HCT116 (cell line): ENCODE data around the gene GNPTG. TPM values are rescaled to one million over a fixed set of nuclear protein-coding genes. Genes with fewer than 3 reads are reported as not detected.

Experiments used
- ATAC-seq: fragments of 200-7000 bp; cut with Tn5 transposase; 2 replicates; pipeline ENCODE4 v1.9.1; 2020; ENCODE audit warnings: mild to moderate bottlenecking, moderate library complexity
- BruUV-seq: library from RNA; stranded (reverse); fragments of 400-500 nt; replicated peaks from 2 replicates; lab custom pipeline; 2021; lab: Mats Ljungman, UMichigan
- CTCF ChIA-PET: fragments of 300-600 bp; sonication (Branson Sonifier 250); formaldehyde crosslinking; loops from one replicate; lab custom pipeline; 2021; ENCODE audit warnings: antibody characterized with exemption; lab: Charles Lee
- POLR2A ChIA-PET: fragments of 300-600, 350-600 bp; sonication (Branson Sonifier 250); formaldehyde crosslinking; loops from one replicate; lab custom pipeline; 2021; ENCODE audit warnings: antibody characterized with exemption; lab: Charles Lee
- RAD21 ChIA-PET, 2 experiments: fragments of 300-600 bp; sonication (Branson Sonifier 250); formaldehyde crosslinking; loops; one replicate each; lab custom pipeline; 2023; ENCODE audit warnings: low total read pairs in 2 of 2; ENCODE audit not compliant: uncharacterized antibody in 2 of 2, unreplicated experiment in 2 of 2, low non-redundant PET in 1 of 2; lab: Charles Lee
- DNase-seq: peaks from one replicate; pipeline ENCODE4 v3.0.0-alpha.2; 2010; ENCODE audit warnings: low read depth, low spot score
- H2AFZ ChIP-seq: fragments of 200-600 bp; shearing (Covaris generic), sonication (generic); 2 replicates; pipeline ENCODE4 v1.6.1; 2017; ENCODE audit warnings: low read depth, mixed run types, mixed read lengths, antibody characterized with exemption, low read length; ENCODE audit not compliant: poor library complexity, severe bottlenecking
- H3K27ac ChIP-seq: 2 replicates; pipeline ENCODE4 v1.5.1; 2012; ENCODE audit warnings: low read depth, low read length
- H3K27me3 ChIP-seq: fragments of 200-600 bp; sonication (generic); 2 replicates; pipeline ENCODE4 v1.6.1; 2016; ENCODE audit warnings: mixed run types, low read length, mixed read lengths; ENCODE audit not compliant: insufficient read depth
- H3K36me3 ChIP-seq, 2 experiments: fragments of 200-500 bp in 1 of 2; fragments of 200-600 bp in 1 of 2; sonication (Bioruptor generic) in 1 of 2; sonication (generic) in 1 of 2; 2 replicates each; pipeline versions ENCODE4 v1.5.1 to v1.6.1; 2014 to 2016; ENCODE audit warnings: low read length in 2 of 2, inconsistent platforms in 1 of 2, mixed read lengths in 1 of 2, mixed run types in 1 of 2; ENCODE audit not compliant: insufficient read depth in 2 of 2, control insufficient read depth in 1 of 2
- H3K4me1 ChIP-seq, 2 experiments: fragments of 200-600 bp in 1 of 2; sonication (generic) in 1 of 2; 2 replicates each; pipeline versions ENCODE4 v1.5.1 to v1.6.1; 2012 to 2017; ENCODE audit warnings: low read length in 2 of 2, inconsistent platforms in 1 of 2, mild to moderate bottlenecking in 1 of 2, mixed read lengths in 1 of 2, mixed run types in 1 of 2, moderate library complexity in 1 of 2; ENCODE audit not compliant: insufficient read depth in 2 of 2, control insufficient read depth in 1 of 2
- H3K4me2 ChIP-seq: fragments of 200-600 bp; sonication (generic); 2 replicates; pipeline ENCODE4 v1.6.1; 2017; ENCODE audit warnings: mixed run types, low read length, mixed read lengths
- H3K4me3 ChIP-seq, 2 experiments: fragments of 200-600 bp in 1 of 2; sonication (generic) in 1 of 2; replicated peaks in 1 of 2; 2 replicates each; pipeline ENCODE4 v1.5.1; 2011 to 2016; ENCODE audit warnings: low read length in 2 of 2, control low read depth in 1 of 2, low read depth in 1 of 2, mild to moderate bottlenecking in 1 of 2, mixed read lengths in 1 of 2, mixed run types in 1 of 2
- H3K79me2 ChIP-seq: fragments of 200-600 bp; sonication (generic); 2 replicates; pipeline ENCODE4 v1.6.1; 2017; ENCODE audit warnings: mild to moderate bottlenecking, mixed run types, low read length, moderate library complexity, mixed read lengths; ENCODE audit not compliant: insufficient read depth
- H3K9ac ChIP-seq: fragments of 200-600 bp; sonication (generic); 2 replicates; pipeline ENCODE4 v1.6.1; 2016; ENCODE audit warnings: low read length, mixed read lengths
- H3K9me2 ChIP-seq: fragments of 200-600 bp; sonication (generic), shearing (Covaris generic); 2 replicates; pipeline ENCODE4 v1.6.1; 2017; ENCODE audit warnings: mixed run types, mild to moderate bottlenecking, moderate library complexity; ENCODE audit not compliant: insufficient read depth
- H3K9me3 ChIP-seq, 2 experiments: fragments of 200-500 bp in 1 of 2; fragments of 200-600 bp in 1 of 2; sonication (Bioruptor generic) in 1 of 2; sonication (generic) in 1 of 2; 2 replicates each; pipeline ENCODE4 v1.6.1; 2014 to 2017; ENCODE audit warnings: low read length in 2 of 2, mixed read lengths in 2 of 2, inconsistent platforms in 1 of 2, low read depth in 1 of 2, mild to moderate bottlenecking in 1 of 2, mixed run types in 1 of 2, moderate library complexity in 1 of 2; ENCODE audit not compliant: control insufficient read depth in 1 of 2, insufficient read depth in 1 of 2
- H4K20me1 ChIP-seq: fragments of 200-600 bp; sonication (generic), shearing (Covaris generic); 2 replicates; pipeline ENCODE4 v1.6.1; 2017; ENCODE audit warnings: mixed run types, mild to moderate bottlenecking, moderate library complexity; ENCODE audit not compliant: insufficient read depth
- EZH2phosphoT487 ChIP-seq: fragments of 200-600 bp; IDR thresholded peaks from 2 replicates; pipeline ENCODE4 v1.6.1; 2018; ENCODE audit warnings: antibody characterized with exemption, borderline replicate concordance
- SRF ChIP-seq: IDR thresholded peaks from 2 replicates; pipeline ENCODE4 v1.6.1; 2012; ENCODE audit warnings: low read depth
- TCF7L2 ChIP-seq: IDR thresholded peaks from 2 replicates; pipeline ENCODE4 v1.7.0; 2011; ENCODE audit warnings: borderline replicate concordance, inconsistent platforms; ENCODE audit not compliant: insufficient read depth, insufficient read length; ENCODE audit errors: extremely low read depth
- ZFX ChIP-seq: fragments of 450-650 bp; IDR thresholded peaks from 2 replicates; pipeline ENCODE4 v1.6.1; 2017
- intact Hi-C: fragments of 100-400 bp; cut with micrococcal nuclease; formaldehyde crosslinking; loops from 2 replicates; pipeline ENCODE4 v1.10.0; 2022
- total RNA-seq: library from RNA; stranded (reverse); gene quantifications from one replicate; pipeline ENCODE4 v1.2.1, GENCODE V29; 2021; ENCODE audit not compliant: unreplicated experiment
- TF ChIP-seq, protein P1 (sequence below): IDR thresholded peaks from 2 replicates; pipeline ENCODE4 v1.6.1; 2012; ENCODE audit warnings: low read depth

The GNPTG gene
- total RNA-seq, 1 experiment from 2014 or later = 35.2 TPM

DNA sequence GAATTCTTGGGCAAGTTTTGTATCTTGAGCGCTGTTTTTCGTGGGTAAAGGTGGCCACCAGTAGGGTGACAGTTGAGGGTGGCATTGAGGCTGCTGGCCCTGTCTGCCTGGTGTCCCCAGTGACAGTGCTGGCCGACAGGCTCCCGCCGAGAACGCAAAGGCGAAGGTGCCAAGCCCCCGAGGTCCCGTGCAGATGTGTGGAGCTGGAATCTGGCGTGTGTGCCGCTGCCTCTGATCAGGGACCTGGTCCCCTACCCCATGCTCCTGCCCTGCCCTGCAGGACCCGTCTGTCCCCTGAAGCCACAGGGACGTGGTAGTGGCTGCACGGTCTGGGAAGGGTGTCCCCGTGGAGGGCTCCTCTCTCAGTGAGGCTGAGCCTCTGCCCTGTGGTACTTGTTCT lies 38.8 kb upstream of the GNPTG start:
- ChIA-PET POLR2A (no interaction called here), RAD21 (no interaction called here), CTCF (no interaction called here)
- H3K9me3 ChIP-seq = no peaks in the 10 kb centered on the region
- H3K4me2 ChIP-seq = no peak overlapping the region
- peaks cover 81% of the 10 kb centered on the region for H3K79me2 ChIP-seq
- DNase-seq (no peak), ATAC-seq (no peak)
- H3K4me1 ChIP-seq = peaks cover 7 to 29% of the 10 kb centered on the region in 2 experiments
- peaks cover 29% of the 10 kb centered on the region; the same call in 1 of the 2 replicates for H4K20me1 ChIP-seq
- intact Hi-C loops = no loop called here
- H3K27ac ChIP-seq = no peak overlapping the region; the same call in 1 of the 2 replicates
- BruUV-seq = no TSS peak
- peaks cover 28 to 55% of the 10 kb centered on the region in 2 experiments for H3K36me3 ChIP-seq
- no peak overlapping the region for H3K4me3 ChIP-seq
- no peak overlapping the region for H2AFZ ChIP-seq
- no peaks in the 10 kb centered on the region for H3K9me2 ChIP-seq
- TF ChIP-seq, protein P1, sequence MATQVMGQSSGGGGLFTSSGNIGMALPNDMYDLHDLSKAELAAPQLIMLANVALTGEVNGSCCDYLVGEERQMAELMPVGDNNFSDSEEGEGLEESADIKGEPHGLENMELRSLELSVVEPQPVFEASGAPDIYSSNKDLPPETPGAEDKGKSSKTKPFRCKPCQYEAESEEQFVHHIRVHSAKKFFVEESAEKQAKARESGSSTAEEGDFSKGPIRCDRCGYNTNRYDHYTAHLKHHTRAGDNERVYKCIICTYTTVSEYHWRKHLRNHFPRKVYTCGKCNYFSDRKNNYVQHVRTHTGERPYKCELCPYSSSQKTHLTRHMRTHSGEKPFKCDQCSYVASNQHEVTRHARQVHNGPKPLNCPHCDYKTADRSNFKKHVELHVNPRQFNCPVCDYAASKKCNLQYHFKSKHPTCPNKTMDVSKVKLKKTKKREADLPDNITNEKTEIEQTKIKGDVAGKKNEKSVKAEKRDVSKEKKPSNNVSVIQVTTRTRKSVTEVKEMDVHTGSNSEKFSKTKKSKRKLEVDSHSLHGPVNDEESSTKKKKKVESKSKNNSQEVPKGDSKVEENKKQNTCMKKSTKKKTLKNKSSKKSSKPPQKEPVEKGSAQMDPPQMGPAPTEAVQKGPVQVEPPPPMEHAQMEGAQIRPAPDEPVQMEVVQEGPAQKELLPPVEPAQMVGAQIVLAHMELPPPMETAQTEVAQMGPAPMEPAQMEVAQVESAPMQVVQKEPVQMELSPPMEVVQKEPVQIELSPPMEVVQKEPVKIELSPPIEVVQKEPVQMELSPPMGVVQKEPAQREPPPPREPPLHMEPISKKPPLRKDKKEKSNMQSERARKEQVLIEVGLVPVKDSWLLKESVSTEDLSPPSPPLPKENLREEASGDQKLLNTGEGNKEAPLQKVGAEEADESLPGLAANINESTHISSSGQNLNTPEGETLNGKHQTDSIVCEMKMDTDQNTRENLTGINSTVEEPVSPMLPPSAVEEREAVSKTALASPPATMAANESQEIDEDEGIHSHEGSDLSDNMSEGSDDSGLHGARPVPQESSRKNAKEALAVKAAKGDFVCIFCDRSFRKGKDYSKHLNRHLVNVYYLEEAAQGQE = no peak
- no peak for TF ChIP-seq EZH2phosphoT487
- no peak for TF ChIP-seq TCF7L2
- no peak for TF ChIP-seq SRF
- no peak for TF ChIP-seq ZFX
- H3K9ac ChIP-seq = no peak overlapping the region
- no peaks in the 10 kb centered on the region for H3K27me3 ChIP-seq
